HG02763 (cell line): ENCODE measurements around the gene CUEDC1.
"Not testable (repeated sequence)": the region's sequence is repeated elsewhere in the genome, so short reads cannot be mapped to it uniquely, and the experiment has no call there.

Experiments
- ATAC-seq: cut with Tn5 transposase; IDR thresholded peaks from one replicate; pipeline ENCODE4 v1.9.1; 2021; ENCODE audit warnings: mild to moderate bottlenecking, moderate library complexity; ENCODE audit not compliant: unreplicated experiment

CUEDC1 gene

DNA sequence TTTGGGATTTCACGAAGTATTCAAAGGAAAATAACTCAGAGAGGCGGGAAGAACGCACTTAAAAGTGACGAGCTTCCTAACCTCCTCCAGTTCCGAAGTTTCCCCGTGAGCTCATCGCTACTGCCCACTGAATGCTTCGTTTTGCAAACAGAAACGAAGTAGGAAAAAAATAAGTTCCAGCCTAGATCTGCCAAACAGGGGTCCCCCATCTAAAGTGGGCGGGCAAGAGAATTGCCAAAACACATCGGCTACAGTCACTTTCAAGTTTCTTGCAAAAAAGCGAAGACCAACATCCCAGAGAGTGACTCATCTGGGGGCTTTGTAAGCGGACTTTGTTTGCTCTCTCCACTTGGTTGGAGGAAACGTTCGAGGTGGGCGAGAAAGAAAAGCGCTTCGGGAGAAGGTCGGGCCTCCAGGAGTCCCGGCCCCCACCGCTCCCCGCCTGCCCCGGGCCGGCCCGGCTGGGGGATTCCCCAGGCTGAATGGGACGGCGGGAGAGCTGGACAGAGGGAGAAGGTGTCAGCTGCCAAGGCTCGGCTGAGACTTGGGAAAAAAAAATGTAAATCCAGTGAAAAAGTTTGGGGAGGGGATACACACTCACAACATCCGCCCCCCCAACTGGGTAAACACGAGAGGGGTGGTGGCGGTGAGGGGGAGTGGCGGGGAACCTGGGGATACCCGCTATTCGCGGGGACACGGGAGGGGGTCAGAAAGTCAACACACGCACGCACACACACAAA, 31.8 kb upstream of the CUEDC1 start:
- peak; percentile 3 for ATAC-seq

DNA sequence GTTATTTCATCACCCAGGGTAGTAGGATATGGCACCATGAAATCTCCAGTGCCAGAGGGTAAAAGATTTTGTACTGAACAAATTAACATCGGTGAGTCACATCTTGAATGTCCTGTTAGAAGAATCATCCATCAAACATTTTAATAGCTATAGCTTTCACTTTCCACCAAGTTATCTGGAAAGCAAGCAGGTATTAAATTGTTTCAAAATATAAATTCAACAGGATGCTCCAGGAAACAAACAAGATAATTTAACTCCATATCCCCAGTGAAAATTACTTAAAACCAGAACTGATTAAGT, 30.4 kb upstream of the CUEDC1 start:
- ATAC-seq, result no peak

DNA sequence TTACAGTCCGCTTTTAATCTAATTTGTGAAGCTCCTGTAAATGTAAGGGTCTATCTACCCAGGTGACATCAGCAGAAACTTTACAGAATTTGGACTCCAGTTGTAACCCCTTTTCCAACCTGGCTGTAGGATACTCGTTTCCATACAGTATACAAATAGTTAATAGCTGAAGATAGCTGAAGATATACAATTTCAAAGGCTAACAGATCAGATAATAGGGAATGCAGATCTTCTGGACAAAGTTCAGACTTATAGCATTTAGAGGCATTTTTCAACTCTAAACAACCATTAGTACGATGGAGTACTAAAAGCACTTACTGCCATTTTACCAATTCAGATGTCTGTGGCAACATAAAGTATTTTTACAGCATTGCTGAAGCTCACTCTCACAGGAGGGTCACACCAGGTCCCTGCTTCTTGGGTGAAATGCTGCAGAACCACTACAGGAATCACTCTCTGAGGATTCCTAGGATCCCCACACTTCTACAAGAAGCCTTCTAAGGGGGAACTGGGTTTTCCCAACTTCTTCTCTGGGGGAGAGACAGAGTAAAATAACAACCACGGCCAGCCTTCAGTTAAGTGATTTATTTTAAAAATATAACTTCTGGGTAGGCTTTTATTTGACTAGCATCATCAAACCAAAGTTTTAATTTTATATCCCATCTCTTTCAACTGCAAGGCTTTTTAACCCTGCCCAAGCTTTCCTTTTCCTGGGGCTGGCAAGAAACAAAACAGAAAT, 29.9 kb upstream of the CUEDC1 start:
- no peak for ATAC-seq

DNA sequence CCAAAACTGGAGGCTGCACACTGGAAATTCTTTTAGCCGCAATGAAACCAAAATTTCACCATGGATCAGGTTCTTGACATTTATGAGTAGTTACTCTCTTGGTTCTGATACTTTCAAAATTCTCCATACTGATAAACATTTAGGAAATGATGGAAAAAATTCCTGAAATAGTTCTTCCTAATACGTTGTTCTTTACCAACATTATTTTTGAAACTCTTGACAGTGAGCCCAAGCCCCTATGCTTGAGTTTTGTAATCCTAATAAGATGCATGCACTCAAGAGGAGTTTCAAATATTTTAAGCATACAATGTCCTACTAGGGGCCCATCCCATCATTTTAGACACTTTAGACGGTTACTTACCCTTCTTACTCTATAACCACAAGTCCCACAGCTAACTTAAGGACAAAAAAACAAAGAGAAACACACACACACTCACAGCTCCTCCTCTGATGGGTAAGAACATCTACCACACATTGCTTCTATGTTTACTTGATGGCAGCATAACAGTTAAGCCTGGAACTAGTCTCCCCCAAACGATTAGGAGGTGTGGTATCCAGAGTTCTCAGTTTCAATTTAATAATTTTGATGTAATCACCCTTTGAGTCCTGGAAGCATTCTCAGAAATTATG, 29.2 kb upstream of the CUEDC1 start:
- no peak for ATAC-seq

DNA sequence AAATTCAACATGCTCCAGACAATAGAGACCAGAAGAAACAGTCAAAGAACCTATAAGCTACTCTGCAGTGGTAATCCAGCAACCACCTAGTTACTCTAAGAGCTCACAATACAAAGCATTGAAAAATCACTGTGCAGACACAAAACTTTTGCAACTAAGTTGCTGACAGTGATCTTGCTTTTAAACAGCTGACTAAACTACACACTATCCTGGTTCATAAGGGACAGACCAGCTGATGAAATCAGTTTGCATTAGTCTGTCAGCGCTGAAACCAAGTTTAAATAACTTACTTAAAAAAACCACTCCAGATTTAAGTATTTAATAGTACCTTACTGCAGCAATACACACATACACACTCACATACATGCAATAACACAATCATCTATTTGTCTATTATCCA, 28.2 kb upstream of the CUEDC1 start:
- no peak for ATAC-seq

DNA sequence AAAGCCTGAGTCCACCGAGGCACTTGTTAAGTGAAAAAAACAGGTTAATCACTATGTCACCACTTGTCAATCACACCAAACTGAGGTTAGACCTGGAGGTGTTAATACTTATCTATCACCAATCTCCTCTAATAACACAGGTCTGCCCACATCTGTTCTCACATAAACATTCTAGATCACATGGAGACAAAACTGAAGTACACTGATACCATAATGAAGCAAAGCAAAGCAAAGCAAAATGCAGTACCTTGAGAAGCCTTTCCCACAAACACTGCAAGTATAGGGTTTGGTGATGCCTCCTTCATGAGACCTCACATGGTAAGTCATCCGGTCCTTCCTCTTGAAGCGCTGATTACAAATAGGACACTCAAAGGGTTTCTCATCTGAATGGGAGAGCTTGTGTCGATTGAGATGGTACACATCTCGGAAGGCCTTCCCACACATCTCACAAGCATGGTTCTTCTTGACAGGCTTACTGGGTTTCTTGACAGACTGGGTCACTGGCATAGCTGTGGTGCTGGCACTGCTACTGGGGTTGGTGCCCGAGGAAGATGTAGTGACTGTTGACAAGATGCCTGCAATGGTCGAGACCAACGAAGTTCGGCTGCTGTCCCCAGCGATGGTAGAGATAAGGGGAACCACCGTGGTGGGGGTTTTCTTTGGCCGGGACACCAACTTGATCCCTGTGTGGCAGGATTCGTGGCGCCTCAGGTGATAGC, 27.4 kb upstream of the CUEDC1 start:
- no peak for ATAC-seq

DNA sequence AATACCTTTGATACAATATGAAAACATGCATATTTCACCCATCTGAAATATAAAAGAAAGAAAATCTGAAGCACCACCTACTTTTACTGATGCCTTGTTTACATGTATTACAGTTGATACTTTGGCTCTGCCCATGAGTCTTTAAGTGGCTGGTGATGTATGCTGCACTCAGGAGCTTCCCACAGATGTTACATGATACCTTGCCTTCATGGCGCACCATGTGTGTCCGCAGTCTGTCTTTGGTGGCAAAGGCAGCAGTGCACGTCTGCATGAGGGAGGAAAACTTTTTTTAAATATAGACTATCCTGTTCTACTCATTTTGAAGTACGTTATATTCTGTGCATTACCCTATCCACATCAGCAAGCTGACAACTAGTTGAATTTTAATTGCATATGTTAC, 25.3 kb upstream of the CUEDC1 start:
- ATAC-seq, result no peak

DNA sequence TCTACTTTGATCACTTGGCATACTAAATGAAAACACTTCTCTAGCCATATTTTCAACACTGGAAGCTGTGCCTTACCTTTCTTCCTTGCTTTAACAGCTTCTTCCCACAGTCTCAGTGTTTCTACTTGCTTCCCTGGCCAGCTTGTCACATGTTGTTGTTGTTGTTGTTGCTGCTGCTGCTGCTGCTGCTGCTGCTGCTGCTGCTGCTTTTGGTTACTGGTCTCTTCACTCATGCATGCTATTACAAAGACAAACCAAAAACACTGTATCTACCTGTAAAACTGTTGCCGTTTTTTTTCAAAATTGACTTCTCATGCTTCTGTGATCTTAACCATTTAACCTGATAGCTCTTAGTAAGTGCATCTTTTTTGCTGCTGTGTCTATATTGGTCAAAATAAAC, 23.9 kb upstream of the CUEDC1 start:
- no peak for ATAC-seq

DNA sequence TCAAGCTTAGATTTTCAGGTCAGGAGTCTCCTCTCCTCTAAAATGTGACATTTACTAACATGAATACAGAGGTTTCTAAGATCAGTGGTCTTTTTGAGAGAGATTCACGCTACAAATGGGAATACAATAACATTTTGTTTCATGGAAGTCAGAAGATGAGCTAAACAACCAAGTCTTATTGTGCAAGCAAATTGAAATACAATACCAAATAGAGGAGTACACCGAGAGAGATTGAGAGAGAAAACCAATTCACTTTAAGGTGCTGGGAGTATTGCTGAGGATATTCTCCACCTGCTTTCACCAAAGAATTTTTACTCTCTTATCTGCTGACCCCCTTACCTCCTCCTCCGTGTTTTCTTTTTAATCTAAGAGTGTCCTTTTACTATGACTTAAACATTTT, 21.4 kb upstream of the CUEDC1 start:
- ATAC-seq, result no peak

DNA sequence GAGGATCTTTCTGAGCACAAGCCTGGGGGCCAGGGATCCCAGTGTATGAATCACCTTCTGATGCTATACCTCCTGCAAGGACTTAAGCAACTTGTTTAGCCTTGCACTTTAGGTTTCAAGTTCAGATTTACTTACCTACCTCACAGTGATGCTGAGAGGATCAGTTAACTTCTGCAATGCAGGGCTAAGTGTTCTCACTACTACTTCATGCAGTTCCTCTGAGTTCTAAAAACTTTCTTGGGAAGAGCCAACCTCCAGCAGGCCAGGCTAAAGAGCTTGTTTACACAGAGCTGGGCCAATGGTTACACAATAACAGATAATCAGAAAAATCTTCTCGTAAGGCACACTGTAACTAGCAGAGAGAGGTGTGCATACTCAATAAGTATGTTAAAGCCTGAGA, 19.8 kb upstream of the CUEDC1 start:
- no peak for ATAC-seq

DNA sequence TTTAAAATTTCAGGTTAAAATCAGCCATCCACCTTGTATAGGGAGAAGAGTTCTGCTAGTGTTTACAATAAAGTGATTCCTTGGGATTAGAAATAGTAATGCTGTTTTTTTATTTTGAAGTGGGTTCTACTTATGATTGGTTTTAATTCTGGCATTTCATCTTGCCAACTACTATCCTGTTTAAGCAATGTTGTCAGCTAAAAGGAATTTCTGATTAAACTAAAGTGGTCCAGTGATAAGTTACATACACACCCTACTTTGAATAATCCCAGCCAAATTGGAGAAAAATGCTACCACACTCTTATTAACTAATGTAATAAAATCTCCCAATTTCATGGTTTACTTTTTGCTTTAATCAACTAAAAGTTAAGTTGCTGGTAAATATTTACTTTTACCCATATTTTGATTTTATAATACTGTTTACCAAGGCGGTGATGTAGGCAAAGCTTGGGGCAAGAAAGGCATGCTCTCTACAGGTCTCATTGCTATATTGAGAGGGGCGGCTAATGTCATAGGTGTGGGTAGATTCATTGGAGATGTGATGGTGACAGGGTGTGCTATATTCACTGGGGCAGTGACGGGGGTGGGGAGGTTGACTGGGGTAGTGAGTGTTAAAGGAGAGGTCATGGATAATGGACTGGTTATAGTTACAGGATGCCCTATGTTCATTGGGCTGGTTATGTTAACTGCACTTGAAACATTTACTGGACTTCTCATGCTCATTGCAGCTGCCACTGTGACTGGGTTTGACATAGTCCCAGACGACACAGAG, 19.0 kb upstream of the CUEDC1 start:
- not testable (repeated sequence) for ATAC-seq

DNA sequence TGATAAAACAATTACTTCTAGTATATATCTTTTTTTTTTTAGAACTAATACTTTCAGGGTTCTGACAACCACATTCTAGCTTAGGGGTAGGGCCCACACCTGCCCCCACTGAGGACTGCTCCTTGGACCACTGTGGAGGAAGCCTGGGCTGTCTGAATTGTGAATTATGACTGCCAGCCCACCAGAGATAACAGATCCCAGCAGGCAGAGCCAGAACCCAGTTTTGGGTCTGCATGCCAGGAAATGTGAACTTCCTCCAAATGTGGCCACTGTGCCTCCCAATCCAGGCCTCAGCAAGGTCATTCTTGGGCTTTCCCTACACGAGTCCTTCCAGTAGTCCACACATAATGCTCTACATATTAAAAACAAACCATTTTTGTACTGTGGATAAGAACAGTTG, 16.9 kb upstream of the CUEDC1 start:
- ATAC-seq, result no peak

DNA sequence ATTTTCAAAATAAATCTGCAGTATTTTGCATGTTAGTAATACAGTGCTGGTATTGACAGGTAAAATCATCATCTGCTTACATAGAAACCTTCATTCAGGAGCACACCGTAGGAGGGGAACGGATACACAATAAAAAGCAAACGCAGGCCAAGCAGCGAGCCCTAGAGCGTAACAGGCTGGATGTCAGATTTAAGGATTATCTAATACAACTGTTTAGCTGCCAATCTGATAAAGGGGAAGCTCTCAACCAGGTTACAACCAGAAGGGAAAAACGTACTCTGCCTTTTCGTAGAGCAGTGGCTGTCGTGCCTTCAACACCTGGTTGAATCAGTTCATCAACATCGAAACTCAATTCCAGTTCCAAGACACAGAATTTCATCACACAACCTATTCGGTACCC, 16.4 kb upstream of the CUEDC1 start:
- ATAC-seq, result no peak

DNA sequence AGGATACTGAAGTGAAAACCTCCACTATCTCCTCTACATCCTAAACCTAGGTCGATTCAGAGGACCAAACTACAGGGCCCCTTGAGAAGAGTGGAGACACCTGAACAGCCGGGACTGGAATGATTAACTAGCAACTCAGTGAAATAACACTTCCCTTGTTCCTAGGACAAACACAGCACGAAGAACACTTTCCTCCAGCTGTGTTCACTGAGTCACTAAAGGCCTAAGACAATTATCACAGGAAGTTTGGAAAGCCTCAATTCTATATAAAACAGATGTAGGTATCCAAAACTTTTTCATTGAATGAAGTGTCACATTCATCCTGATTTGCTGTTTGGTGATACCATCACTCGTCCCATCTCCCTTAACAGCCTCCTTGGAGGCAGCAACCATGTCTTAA, 15.5 kb upstream of the CUEDC1 start:
- ATAC-seq, result no peak

DNA sequence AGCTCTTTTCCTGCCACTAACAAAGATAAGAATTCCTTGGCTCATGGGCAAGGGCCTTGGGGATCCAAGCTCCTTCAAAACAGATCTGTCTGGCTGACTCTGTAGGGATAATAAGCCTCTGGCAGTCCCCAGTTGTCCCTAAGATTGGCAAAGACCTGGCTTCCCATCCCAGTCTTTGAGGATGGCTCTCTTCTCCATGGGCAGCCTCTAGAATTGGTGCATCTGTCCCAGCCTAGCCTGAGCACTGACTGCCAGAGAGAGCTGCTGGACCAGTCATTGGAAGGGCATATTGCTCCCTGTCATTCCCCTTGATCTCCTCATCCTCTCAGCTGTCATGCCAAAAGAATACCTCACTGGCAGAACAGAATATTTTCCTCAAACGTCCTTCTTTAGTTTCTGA, 13.2 kb upstream of the CUEDC1 start:
- ATAC-seq, result no peak

DNA sequence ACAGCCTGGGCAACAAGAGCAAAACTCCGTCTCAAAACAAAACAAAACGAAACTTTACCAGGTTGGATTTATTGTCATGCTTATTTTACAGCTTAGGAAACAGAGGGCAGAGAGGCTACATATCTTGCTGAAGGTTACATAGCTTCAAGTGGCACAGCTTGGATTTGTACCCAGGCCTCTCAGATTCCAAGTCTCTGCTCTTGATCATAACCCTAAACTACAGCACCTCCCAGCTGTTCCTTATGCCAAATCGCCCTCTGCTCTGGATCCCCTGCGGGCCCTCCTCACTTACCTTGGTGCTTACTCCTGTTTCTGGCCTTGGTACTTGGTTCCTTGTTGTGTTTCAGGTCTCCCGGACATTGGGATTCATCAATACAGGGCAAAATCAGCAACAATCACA, 11.7 kb upstream of the CUEDC1 start:
- ATAC-seq, result no peak

DNA sequence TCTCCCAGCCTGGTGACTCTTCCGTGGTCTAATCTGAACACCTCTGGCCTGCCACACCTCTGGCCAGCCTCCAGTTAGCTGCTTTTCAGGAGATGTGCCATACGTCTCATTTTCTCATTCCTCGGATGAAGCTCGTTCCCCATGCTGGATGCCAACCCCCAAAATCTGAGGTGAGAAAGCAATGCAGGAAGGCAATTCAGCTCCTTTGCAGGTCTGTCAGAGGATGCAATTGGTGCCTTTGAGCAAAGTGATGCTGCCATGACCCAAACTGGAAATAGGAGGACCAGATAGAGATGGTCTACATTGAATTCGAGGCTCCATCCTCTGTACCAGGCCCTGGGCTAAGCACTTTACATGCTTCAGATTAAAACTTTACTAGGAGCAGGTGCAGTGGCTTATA, 11.0 kb upstream of the CUEDC1 start:
- no peak for ATAC-seq

DNA sequence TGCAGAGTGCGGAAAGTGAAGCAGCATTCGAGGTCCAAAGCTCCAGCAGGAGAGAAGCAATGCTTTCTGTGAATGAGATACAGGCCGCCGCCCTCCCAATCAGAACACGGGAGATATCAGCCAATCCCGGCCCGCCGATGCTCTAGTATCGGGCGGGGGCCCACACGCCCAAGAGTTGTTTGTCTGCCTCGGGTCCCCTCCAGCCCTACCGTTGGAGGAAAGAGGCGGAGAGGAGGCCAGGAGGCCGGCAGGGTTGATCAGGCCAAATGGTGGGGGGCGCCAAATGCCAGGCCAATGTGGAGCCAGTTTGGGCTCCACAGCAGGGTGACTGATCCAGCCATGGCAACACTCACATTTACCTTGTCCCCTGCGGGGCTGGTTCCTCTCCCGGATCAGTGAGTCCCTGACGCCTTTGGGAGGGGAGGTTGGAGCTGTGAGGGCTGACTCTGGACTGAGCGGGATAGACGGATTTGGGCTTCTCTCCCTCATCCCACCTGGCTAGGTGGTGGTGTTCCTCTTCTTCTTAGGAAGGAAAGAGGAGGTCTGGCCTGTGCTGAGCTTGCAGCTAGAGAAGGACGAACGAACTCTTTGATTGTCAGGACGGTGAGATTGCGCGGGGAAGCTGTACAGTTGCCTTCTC, 10.4 kb upstream of the CUEDC1 start:
- ATAC-seq, result no peak

DNA sequence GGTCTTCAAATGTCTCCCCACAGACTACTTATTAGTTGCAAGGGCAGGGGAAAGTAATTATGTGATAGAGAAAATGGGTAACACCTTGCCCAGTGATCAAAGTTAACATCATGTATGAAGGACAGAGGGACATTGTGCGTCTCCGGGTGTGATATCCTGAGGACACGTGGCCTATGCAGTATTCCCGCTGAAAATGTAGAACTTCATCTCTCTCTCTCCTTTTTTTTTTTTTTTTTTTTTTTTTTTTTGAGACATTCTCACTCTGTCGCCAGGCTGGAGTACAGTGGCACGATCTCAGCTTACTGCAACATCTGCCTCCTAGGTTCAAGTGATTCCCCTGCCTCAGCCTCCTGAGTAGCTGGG, 7.9 kb upstream of the CUEDC1 start:
- ATAC-seq, result no peak

DNA sequence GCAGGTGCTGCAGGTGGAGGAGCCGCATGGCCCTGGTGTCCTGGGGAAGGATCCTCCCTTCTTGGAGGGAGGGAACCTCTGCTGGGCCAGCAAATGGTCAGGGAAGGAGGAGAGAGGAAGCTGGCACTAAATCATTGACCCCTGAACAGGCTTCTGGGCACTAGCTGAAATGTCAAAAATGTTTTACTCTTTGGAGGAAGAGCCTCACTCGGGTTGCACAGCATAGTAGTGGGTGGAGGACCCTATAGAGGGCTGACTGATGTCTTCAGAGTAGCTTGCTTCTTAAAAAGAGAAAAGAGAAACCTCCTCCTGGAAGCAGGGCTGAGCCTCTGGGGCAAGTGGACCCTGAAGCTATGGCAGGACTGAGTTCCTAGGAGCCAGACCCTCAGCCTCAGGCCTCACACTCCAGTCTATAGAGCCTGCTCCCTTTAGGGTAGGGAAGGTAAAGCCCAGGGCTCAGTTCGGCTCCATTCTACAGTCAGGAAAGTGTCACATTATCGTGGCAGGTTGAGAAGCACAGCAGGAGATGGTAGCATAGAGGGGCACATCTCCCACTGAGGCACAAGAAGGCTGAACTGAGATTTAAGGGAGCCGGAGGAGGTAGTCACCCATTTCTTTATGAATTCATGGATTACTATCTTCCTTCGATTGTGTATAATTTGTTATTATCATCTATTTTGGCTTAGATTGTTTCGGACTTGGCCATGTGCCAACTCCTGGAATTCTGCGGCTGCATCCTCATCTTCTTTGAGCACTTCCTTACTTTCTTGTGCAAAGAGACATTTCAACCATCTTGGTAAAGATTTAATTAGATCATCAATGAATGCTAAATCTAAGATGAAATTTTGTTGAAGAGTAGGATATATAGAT, 7.3 kb upstream of the CUEDC1 start:
- ATAC-seq, result no peak
